GM18873 (cell line): ENCODE results near the gene CT45A1.
"Not testable (repeated sequence)": the region's sequence is repeated elsewhere in the genome, so short reads cannot be mapped to it uniquely, and the experiment has no call there.

Experiments
- ATAC-seq: cut with Tn5 transposase; IDR thresholded peaks from one replicate; pipeline ENCODE4 v1.9.1; 2021; ENCODE audit warnings: mild to moderate bottlenecking, moderate library complexity, moderate number of reproducible peaks; ENCODE audit not compliant: unreplicated experiment, low FRiP score

The CT45A1 gene

GRCh38 chrX:135713183-135713689 is at the start of gene CT45A1:
CT45A1 (plus strand) TSS chrX:135713639; CDS start chrX:135718941, 5,302 bp downstream.
- ATAC-seq: not testable (repeated sequence)

DNA sequence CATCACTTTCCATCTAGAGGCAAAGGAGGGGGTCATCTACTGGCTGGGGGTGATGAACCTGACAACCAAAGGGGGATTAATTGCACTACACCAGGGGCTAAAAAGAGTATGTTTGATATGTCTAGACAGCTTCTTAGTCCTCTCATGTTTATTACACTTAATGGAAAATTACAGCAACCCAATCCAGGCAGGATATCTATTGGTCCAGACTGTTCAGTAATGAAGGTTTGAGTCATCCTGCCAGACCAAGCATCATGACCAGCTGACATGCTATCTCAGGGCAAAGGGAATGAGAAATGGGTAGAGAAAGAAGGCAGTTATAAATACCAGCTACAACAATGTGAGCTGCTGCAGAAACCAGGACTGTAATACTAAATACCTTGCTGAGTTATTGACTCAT is 40.5 kb upstream of the CT45A1 start:
- ATAC-seq: not testable (repeated sequence)

DNA sequence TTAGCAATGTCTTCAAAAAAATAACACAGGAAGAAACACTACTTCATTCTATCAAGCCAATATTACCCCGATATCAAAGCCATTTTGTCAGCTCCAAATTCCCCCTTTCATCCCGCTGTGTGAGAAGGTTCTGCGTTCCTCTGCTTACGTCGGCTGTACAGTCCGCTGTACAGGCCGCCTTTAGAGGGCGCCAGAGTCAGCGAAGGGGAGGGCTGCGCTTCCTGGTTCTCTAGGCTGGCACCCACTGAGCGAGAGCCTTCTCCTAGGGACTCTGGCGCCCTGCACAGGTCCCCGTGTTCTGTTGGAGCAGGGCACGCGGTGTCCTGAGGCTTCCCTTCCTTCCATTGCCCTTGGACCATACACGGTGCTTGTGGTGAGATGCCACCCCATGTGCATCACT is 25.3 kb upstream of the CT45A1 start:
- no peak for ATAC-seq

GRCh38 chrX:135695471-135695870 is 18.0 kb upstream of the CT45A1 start:
- no peak for ATAC-seq

GRCh38 chrX:135697601-135698000 is 15.8 kb upstream of the CT45A1 start:
- ATAC-seq: no peak

GRCh38 chrX:135698924-135699323 is 14.5 kb upstream of the CT45A1 start:
- no peak for ATAC-seq

DNA sequence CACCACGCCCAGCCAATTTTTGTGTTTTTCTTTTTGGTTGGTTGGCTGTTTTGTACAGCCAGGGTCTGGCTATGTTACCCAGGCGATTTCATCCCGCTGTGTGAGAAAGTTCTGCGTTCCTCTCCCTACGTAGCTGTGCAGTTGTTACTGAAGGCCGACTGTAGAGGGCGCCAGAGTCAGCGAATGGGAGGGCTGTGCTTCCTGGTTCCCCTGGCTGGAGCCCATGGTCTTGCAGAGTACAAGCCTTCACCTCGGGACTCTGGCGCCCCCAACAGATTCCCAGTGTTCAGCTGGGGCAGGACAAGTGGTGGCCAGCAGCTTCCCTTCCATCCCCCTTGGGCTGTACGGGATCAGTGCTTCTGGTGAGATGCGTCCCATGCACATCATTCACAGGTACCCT is 5.6 kb upstream of the CT45A1 start:
- no peak for ATAC-seq

GRCh38 chrX:135713795-135714194 is 356 bp downstream of the CT45A1 start:
- no peak for ATAC-seq

DNA sequence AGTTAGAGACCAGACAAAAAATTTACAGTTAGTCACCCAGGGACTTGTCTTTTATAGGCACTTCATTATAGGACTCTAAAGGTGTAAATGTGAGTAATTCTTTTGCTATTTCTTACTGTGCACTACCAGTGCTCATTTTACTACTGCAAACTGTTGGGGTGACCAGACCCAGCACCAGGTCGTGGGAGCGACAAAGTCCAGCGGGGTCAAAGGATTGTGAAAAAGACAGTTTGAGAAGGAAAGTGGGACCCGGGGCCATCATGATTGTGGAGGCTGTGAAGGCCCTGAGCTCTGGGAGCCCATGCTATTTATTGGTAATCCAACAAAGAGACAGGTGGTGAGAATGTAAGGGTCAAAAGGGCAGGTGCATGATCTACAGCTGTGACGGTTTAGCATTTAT is 21.2 kb downstream of the CT45A1 start:
- ATAC-seq: not testable (repeated sequence)

GRCh38 chrX:135737366-135738071 is 24.1 kb downstream of the CT45A1 start:
- ATAC-seq: no peak

GRCh38 chrX:135740681-135741149 is 27.3 kb downstream of the CT45A1 start:
- ATAC-seq: no peak

- ATAC-seq: no peak
These were observed 27.8 kb downstream of the CT45A1 start for GRCh38 chrX:135741192-135741715.

- ATAC-seq: not testable (repeated sequence)
These were observed 31.3 kb downstream of the CT45A1 start for GRCh38 chrX:135744739-135745138.

- ATAC-seq: not testable (repeated sequence)
These were observed 54.7 kb downstream of the CT45A1 start, which contains the start of gene CT45A3 for GRCh38 chrX:135768091-135768490. CT45A3 (minus strand) TSS chrX:135768191; CDS start chrX:135764444, 3,747 bp downstream.
